GM18873 (cell line): ENCODE measurements around the gene VTI1A.
"Not testable (repeated sequence)": the region's sequence is repeated elsewhere in the genome, so short reads cannot be mapped to it uniquely, and the experiment has no call there.

Source experiments
- ATAC-seq: cut with Tn5 transposase; IDR thresholded peaks from one replicate; pipeline ENCODE4 v1.9.1; 2021; ENCODE audit warnings: mild to moderate bottlenecking, moderate library complexity, moderate number of reproducible peaks; ENCODE audit not compliant: unreplicated experiment, low FRiP score

VTI1A gene

GRCh38 chr10:112535531-112535951, 88.5 kb downstream of the VTI1A start:
- no peak for ATAC-seq

GRCh38 chr10:112536663-112537062, 89.6 kb downstream of the VTI1A start:
- ATAC-seq, result no peak

GRCh38 chr10:112538168-112538567, 91.2 kb downstream of the VTI1A start:
- ATAC-seq, result no peak

- ATAC-seq, result no peak
Observed at GRCh38 chr10:112539340-112539739, 92.3 kb downstream of the VTI1A start.

- not testable (repeated sequence) for ATAC-seq
Observed at GRCh38 chr10:112542823-112543222, 95.8 kb downstream of the VTI1A start.

GRCh38 chr10:112546474-112546873, 99.5 kb downstream of the VTI1A start:
- ATAC-seq, result no peak

GRCh38 chr10:112548535-112549276, 101.7 kb downstream of the VTI1A start:
- ATAC-seq, result no peak

- no peak for ATAC-seq
Observed at GRCh38 chr10:112552593-112553110, 105.6 kb downstream of the VTI1A start.

GRCh38 chr10:112553315-112553714, 106.3 kb downstream of the VTI1A start:
- ATAC-seq, result no peak

- ATAC-seq, result no peak
Observed at GRCh38 chr10:112554263-112554662, 107.2 kb downstream of the VTI1A start.

GRCh38 chr10:112557197-112557596, 110.2 kb downstream of the VTI1A start:
- ATAC-seq, result no peak

GRCh38 chr10:112558476-112559142, 111.6 kb downstream of the VTI1A start:
- ATAC-seq, result no peak

- no peak for ATAC-seq
Observed at GRCh38 chr10:112559349-112559748, 112.3 kb downstream of the VTI1A start.

- ATAC-seq, result no peak
Observed at GRCh38 chr10:112562122-112562521, 115.1 kb downstream of the VTI1A start.

- no peak for ATAC-seq
Observed at GRCh38 chr10:112562809-112563663, 116.0 kb downstream of the VTI1A start.

- no peak for ATAC-seq
Observed at GRCh38 chr10:112564337-112564736, 117.3 kb downstream of the VTI1A start.

GRCh38 chr10:112565434-112566053, 118.5 kb downstream of the VTI1A start:
- ATAC-seq, result no peak

GRCh38 chr10:112570585-112570984, 123.6 kb downstream of the VTI1A start:
- no peak for ATAC-seq

GRCh38 chr10:112579578-112579977, 132.6 kb downstream of the VTI1A start:
- ATAC-seq, result no peak

- no peak for ATAC-seq
Observed at GRCh38 chr10:112580267-112580666, 133.3 kb downstream of the VTI1A start.
